Renal cortex interstitium (tissue), 15 donors: Measurements from ENCODE around the gene HADH. TPM values are rescaled to one million over a fixed set of nuclear protein-coding genes. Genes with fewer than 3 reads are reported as not detected.
A peak's percentile ranks its signal among the peaks of the same experiment; 100 is the strongest.
"Not testable (repeated sequence)": the region's sequence is repeated elsewhere in the genome, so short reads cannot be mapped to it uniquely, and the experiment has no call there.

Source experiments
- DNase-seq, 11 donors: peaks; one replicate each; pipeline ENCODE4 v3.0.0-alpha.2; 2013; ENCODE audit warnings: low read depth in 9 of 11, low spot score in 4 of 11; ENCODE audit errors: extremely low read depth in 1 of 11
- long read RNA-seq, 16 experiments: transcript quantifications; one replicate each; lab custom pipeline, GENCODE V29; 2026
- polyA plus RNA-seq, 3 donors: library from polyadenylated mRNA; unstranded; fragments of 120-200 nt; gene quantifications; one replicate each; pipeline ENCODE4 v1.2.1, GENCODE V29; 2013; ENCODE audit not compliant: insufficient read length in 3 of 3

Gene HADH
- 100 to 1,000 TPM in 1 of 3 donors, 10 to 100 TPM in 2; 88.2 to 101 (median 97.1) TPM for polyA plus RNA-seq
- long read RNA-seq, donor 1, full-length matches to known transcripts, result 29 of 34 reads
- long read RNA-seq, donor 1, partial matches to known transcripts, result 5 of 34 reads
- long read RNA-seq, donor 1, other reads (novel, unspliced or antisense), result 0 of 34 reads
- long read RNA-seq, donor 2, full-length matches to known transcripts, result 21 of 34 reads
- long read RNA-seq, donor 2, partial matches to known transcripts, result 13 of 34 reads
- long read RNA-seq, donor 2, other reads (novel, unspliced or antisense), result 0 of 34 reads
- long read RNA-seq, donor 3, transcript HADH-201 (8 exons, 1,912 nt), result major isoform, 60 of 68 reads
- long read RNA-seq, donor 3, partial matches to known transcripts, result 0 of 68 reads
- long read RNA-seq, donor 3, other reads (novel, unspliced or antisense), result 7 of 68 reads
- long read RNA-seq, donor 4, full-length matches to known transcripts, result 27 of 27 reads
- long read RNA-seq, donor 4, partial matches to known transcripts, result 0 of 27 reads
- long read RNA-seq, donor 4, other reads (novel, unspliced or antisense), result 0 of 27 reads
- long read RNA-seq, donor 5, result 0 reads
- long read RNA-seq, donor 6, full-length matches to known transcripts, result 35 of 41 reads
- long read RNA-seq, donor 6, partial matches to known transcripts, result 6 of 41 reads
- long read RNA-seq, donor 6, other reads (novel, unspliced or antisense), result 0 of 41 reads
- long read RNA-seq, donor 7, full-length matches to known transcripts, result 40 of 73 reads
- long read RNA-seq, donor 7, partial matches to known transcripts, result 33 of 73 reads
- long read RNA-seq, donor 7, other reads (novel, unspliced or antisense), result 0 of 73 reads
- long read RNA-seq, donor 8, result 0 reads
- long read RNA-seq, donor 9, full-length matches to known transcripts, result 26 of 40 reads
- long read RNA-seq, donor 9, partial matches to known transcripts, result 14 of 40 reads
- long read RNA-seq, donor 9, other reads (novel, unspliced or antisense), result 0 of 40 reads
- long read RNA-seq, donor 10, transcript HADH-201 (8 exons, 1,912 nt), result major isoform, 30 of 30 reads
- long read RNA-seq, donor 10, partial matches to known transcripts, result 0 of 30 reads
- long read RNA-seq, donor 10, other reads (novel, unspliced or antisense), result 0 of 30 reads
- long read RNA-seq, donor 11, full-length matches to known transcripts, result 25 of 25 reads
- long read RNA-seq, donor 11, partial matches to known transcripts, result 0 of 25 reads
- long read RNA-seq, donor 11, other reads (novel, unspliced or antisense), result 0 of 25 reads
- long read RNA-seq, donor 12, transcript HADH-201 (8 exons, 1,912 nt), result major isoform, 13 of 15 reads
- long read RNA-seq, donor 12, partial matches to known transcripts, result 0 of 15 reads
- long read RNA-seq, donor 12, other reads (novel, unspliced or antisense), result 0 of 15 reads
- long read RNA-seq, donor 13, result 0 reads
- long read RNA-seq, donor 14, transcript HADH-201 (8 exons, 1,912 nt), result major isoform, 29 of 30 reads
- long read RNA-seq, donor 14, partial matches to known transcripts, result 0 of 30 reads
- long read RNA-seq, donor 14, other reads (novel, unspliced or antisense), result 0 of 30 reads
- long read RNA-seq, donor 15, transcript HADH-201 (8 exons, 1,912 nt), result major isoform, 13 of 18 reads
- long read RNA-seq, donor 15, partial matches to known transcripts, result 5 of 18 reads
- long read RNA-seq, donor 15, other reads (novel, unspliced or antisense), result 0 of 18 reads
- long read RNA-seq, donor 16, full-length matches to known transcripts, result 71 of 133 reads
- long read RNA-seq, donor 16, partial matches to known transcripts, result 35 of 133 reads
- long read RNA-seq, donor 16, other reads (novel, unspliced or antisense), result 27 of 133 reads

DNA sequence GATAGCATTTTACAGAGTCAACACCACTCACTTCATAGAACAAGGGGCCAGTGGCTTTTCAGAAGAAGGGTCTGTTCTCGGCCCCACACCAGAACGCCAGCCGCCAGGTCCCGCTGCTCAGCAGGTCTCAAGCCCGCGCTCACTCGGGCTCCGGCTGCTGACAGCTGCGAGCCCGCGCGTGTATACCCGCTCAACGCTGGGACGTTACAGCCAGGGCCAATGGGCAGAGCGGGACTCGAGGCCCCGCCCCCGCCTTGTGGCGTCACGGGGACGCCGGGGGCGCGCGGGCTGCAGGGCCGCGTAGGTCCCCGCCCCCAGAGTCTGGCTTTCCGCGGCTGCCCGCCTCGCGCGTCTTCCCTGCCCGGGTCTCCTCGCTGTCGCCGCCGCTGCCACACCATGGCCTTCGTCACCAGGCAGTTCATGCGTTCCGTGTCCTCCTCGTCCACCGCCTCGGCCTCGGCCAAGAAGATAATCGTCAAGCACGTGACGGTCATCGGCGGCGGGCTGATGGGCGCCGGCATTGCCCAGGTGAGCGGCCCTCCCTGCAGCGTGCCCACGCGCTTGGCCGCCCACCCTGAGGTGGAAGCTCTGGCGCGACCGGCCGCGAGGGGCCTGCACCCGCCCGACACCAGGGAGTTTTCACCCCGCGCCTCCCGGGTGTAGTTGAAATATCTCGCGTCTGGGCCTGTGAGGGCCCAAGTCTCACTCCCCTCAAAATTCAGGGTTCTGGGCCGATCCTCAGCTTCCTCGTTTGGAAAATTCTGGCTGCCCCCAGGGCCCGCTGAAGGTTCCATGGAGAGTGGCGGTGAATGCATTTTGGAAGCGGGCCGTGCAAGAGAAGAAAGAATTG, at the start of gene HADH:
Gene HADH (plus strand): TSS at position 353 of the 850 bp plus-strand sequence. CDS start 44 bp downstream, at position 397.
- DNase-seq, result peak; percentile 78 to 94 (median 86)

DNA sequence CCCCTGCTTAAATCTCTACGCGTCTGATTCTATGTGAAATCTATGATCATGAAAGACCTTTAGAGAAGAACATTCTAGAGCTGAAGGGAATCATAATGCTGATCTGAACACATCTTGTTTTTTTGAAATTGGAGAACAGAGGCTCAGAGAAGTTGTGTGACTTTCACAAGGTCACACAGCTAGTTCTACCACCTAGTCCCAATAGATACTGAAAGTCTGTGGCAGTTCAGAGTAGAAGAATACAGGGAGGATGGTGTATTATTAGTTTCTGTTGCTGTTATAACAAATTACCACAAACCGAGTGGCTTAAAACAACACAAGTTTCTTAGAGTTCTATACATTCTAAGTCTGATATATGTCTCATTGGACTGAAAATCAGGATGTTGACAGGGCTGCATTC, 43.9 kb upstream of the HADH start:
- DNase-seq, result no peak

DNA sequence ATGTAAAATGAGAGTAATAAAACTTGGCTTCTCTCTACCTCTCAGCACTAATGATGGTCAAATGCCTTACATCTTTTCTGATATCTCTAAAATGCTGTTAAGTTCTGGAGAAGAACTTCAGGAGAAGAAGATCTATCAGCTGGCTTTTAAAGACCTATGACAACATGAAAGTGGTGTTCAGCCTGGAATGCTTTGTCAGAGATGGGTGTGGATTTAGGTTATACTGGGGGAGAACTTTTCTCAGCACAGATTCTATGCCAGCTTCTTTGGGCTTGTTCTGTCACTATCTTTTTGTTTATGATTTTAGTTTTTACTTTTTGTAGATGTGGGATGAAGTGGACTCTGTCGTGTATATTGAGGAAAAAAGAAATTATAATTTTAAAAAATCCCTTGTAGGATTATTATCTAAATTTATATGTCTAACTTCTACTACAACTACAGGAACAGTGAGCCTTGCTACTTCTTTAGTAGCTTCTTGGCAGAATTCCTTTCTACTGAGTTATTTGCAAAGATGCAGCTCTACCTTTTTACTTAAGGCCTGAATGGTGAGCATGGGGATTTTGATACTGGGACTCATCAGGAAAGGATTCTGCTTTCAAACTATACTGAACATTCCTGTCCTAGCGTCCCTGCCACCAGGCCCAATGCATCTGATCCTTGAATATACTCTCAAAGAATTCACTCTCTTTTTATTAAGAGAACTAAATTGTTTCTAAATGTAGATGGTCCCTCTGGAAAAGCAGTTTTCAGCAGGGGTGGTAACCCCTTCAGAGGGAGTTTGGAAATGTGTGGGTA, 38.7 kb upstream of the HADH start:
- no peak for DNase-seq

DNA sequence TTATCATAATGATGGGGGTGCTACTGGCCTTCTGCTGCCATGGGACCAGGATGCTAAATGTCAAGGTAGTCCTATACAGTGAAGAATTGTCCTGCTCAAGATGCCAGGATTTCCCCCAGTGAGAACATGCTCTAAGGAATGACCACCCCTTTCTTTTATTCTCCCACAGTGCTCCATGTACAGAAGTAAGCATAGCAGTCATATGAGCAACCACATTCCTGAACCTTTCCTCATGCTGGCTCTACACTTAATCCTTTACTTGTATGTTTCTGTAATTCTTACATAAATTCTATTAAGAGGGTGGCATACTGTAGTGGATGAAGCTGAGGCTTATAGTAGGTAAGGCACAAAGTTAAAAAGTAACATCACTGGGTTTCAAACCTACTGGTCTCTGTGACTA, 38.1 kb upstream of the HADH start:
- no peak for DNase-seq

DNA sequence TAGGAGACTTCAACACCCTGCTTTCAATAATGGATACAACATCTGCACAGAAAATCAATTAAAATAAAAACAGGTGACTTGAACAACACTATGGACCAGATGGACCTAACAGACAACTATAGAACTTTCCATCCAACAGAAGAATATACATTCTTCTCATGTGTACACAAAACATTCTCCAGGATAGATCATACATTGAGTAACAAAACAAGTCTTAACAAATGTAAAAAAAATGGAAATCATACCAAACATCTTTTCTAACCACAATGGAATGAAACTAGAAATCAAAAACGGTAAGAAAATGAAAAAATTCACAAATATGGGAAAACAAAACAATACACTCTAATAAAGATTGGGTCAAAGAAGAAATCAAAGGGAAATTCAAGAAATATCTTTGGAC, 33.7 kb upstream of the HADH start:
- DNase-seq, result no peak

DNA sequence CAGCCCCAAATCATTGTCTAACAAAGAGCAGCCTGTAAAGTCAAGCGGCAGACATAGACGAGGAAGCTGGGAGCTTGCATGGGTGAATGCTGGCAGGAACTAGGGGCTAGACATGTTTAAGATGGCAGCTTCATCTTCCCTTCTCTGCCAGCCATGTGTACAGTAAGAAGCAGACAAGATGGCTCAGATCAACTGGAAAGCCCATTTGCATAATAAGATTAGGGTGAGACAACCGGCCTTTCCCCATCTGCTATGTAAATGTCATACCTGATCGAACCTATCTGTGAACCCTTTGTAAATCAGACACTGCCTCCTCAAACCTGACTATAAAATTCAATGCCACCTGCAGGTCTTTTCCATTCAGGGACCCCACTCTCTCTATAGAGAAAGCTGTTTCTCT, 22.8 kb upstream of the HADH start:
- no peak for DNase-seq

DNA sequence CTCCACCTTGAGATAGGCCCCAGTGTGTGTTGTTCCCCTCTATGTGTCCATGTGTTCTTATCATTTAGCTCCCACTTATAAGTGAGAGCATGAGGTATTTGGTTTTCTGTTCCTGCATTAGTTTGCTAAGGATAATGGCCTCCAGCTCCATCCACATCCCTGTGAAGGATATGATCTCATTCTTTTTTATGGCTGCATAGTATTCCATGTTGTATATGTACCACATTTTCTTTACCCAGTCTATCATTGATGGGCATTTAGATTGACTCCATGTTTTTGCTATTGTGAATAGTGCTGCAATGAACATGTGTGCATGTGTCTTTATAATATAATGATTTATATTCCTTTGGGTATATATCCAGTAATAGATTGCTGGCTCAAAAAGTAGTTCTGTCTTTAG, 22.2 kb upstream of the HADH start:
- DNase-seq, result not testable (repeated sequence)

DNA sequence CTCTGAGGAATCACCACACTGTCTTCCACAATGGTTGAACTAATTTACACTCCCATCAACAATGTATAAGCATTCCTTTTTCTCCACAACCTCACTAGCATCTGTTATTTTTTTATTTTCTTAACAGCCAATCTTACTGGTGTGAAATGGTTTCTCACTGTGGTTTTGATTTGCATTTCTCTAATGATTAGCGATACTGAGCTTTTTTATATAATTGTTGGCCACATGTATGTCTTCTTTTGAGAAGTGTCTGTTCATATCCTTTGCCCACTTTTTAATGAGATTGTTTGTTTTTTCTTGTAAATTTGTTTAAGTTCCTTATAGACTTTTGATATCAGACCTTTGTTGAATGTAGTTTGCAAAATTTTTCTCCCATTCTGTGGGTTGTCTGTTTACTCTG, 21.8 kb upstream of the HADH start:
- not testable (repeated sequence) for DNase-seq

DNA sequence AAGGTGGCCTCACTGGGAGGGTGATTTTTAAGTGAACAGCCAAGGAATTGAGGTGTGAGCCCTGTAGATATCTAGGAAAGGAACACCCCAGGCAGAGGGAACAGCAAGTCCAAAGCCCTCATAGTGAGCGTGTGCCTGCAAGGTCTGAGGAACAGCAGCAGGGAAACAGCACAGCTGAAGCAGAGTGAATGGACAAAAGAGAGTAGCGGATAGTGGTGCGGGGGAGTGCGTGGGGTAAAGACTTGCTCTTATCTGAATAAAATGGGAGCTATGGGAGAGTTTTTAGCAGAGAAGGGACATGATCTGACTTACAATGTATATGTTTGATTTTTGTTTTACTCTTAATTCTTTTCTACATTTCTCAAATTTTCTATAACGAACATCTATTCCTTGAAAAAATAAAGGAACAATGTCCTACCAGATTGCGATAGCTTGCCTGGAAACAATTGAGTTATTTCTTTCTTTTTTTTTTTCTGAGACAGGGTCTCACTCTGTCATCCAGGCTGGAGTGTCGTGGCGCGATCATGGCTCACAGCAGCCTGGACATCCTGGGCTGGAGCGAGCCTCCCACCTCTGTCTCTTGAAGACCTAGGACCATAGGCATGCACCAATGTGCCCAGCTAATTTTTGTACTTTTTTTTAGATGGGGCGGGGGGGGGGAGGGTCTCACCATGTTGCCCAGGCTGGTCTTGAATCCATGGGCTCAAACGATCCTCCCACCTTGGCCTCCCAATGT, 19.5 kb upstream of the HADH start:
- DNase-seq, result no peak

DNA sequence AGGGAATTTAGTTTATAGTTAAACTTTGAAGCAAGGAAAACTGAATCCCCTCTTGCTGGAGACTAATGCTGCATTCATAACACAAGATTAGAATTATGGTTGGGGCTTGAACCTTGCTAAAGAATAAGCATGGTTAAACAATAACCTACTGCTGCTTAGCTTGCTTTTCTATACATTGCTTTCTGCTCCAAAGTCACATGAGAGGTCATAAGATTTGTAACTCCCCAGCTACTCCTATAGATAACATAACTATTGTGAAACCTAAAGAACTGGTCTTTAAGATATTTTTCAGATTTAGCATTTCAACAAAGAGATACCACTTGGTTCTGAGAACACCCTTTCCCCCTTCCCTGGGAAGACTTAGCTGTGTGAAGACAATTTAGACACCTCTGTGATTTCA, 17.1 kb upstream of the HADH start:
- no peak for DNase-seq

DNA sequence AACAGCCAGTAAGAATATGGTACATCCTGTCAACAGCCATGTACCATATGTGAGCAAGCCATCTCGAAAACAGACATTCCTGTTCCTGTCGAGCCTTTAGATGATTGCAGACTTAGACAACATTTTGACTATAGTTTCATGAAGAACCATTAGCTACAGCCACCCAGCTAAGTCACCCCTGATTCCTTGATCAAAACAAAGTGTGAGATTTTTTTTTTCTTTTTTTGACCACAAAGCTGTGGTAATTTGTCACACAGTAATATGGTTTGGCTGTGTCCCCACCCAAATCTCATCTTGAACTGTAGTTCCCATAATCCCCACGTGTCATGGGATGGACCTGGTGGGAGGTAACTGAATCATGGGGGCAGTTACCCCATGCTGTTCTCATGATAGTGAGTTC, 15.2 kb upstream of the HADH start:
- DNase-seq, result no peak

DNA sequence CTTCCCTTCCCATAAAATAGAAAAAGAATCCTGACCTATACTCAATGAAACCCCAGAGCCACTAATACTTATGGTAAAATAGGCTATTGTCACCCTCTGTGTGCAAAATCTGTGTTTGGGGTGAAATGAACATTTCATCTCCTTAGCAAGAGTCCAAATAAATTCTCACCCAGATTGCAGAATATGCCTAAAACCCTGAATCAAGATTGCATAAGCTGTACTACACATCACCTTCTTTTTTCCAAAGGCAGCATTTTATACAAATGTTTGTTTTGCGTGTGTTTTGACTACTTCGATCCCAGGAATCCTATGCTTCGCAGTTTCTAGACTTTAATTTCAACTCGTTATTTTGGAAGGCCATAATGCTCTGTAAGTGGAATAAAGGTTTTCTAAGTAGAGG, 12.2 kb upstream of the HADH start:
- no peak for DNase-seq

DNA sequence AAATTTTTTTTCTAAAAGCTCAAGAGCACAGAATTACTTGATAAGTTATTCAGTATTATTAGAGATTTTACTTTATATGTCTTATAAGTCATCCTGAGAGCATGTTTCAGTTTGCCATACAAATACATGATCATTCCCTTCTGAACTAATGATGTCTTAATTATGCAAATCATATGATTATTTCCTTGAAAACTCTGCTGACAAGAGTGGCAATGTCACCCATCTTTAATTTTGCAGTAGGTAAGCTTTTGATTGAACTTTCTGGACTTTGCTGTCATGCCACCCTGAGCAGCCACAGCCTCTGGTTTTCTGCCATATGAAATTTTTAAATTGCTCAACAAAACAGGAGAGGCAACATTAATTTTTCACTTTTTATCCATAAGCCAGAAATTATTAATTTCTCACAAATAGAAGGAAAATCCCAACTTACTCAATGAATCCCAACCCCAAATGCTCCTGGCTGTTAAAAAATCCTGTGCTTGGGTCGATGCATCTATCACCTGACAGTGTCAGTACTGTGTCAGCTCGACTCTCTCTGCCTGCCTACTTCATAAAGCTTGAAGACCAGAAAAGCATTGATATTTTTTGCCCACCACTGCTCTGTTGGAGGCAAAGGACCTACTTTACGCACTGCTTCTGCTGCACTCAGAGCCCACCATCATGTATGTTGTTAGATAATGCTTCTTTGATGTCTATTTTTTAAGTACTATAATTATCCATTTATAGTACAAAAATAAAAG, 11.6 kb upstream of the HADH start:
- no peak for DNase-seq

DNA sequence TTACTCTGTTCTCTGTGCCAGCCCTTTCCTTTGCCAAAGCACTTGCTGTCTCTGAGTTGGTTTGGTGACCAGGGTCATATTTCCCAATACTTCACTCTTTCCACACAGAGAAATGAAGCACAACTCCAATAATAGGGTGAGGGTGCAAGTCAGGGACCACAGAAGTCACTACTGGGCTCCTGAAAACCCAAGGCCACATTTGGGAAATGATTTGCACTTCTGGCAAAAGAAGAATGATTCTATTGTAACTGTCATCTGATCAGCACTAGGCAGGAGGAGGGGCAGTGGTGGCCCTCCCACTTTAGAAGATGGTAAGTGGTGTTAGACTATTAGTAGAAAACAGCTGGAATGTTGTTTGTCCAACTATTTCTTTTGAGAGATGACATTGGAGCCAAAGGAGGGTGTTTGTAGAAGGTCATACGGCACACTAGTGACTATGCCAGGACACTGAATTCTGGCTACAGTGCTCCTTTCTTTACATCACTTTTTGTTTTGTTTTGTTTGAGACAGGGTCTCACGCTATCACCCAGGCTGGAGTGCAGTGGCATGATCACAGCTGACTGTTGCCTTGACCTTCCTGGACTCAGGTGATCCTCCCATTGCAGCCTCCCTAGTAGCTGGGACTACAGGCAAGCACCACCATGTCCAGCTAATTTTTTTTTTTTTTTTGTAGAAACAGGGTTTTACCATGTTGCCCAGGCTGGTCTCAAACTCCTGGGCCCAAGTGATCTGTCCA, 10.8 kb upstream of the HADH start:
- no peak for DNase-seq
